Islet precursor cell (in vitro differentiated cells): Measurements from ENCODE around the gene SELENOK.

Experiments used
- DNase-seq: peaks from one replicate; pipeline ENCODE4 v3.0.0-alpha.2; 2018

The SELENOK gene

DNA sequence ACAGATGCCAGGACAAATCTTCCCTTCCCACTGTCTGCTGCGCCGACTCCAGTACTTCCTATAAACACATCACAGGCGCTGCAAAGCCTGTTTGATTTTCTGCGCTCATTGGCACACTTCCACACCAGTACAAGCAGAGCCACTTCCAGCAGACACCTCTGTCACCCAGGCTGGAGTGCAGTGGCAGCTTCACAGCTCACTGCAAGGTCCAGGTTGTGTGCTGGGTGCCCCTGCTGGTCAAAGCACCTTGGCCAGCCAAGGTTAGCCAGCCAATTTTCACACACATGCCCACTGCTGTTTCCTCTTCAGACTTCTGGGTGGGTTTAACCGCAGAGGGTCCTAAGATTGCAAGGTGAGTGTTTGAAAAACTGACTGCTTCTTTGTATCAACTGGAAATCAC, 50.4 kb downstream of the SELENOK start:
- peak; percentile 39 for DNase-seq

DNA sequence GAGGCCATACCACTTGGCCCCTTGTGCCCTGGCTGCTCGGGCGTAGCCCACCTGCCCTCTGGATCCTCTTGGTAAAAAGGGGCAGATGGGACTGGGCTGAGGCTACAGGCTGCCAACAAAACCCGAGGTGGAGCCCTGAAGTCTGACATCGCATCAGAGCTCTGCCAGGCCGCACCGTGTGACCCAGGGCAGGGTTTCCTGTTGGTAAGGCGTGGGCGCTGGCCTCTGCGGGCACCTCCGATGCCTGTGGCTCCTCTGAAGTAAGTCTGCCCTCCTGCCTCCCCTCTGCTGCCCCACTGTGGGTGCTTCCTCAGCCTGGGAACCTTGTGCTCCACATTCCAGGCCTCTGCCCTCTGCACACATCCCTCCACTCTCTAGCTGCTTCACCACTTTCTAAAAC, 54.3 kb downstream of the SELENOK start:
- DNase-seq, result peak; percentile 34

DNA sequence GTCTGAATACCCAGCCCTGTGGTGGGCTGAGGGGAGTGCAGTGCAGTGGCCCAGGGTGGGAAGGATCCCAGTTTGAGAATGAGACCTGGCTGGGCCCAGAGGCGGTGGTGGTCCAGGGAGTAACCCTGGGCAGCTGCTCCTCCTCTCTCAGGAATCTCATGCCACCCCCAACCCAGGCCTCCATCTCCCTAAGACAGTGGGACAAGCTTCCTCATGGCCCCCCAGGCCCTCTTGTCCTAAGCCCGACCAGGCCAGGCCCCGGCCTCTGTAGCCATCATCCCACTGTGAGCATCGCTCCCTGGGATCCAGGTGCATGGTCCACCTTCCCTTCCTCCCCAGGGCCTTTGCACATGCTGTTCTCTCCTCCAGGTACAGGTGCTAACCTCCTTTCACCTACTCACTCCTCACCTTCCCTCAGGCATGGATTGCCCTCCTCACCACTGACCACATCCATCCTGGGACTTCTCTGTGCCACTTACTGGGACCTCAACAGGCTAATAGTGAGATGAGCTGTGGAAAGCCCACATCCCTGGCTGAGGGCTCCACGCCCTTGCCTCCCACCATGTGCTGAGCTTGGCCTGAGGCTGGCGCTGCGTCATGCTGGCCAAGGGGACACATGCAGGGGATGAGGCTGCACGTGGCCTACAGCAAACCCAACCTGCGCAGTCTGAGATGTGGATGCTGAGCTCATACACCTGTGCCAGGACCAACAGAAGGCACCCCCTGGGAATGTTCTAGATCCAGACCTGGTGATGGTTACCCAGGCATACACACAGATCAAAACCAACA, 55.4 kb downstream of the SELENOK start:
- DNase-seq, result peak; percentile 35

DNA sequence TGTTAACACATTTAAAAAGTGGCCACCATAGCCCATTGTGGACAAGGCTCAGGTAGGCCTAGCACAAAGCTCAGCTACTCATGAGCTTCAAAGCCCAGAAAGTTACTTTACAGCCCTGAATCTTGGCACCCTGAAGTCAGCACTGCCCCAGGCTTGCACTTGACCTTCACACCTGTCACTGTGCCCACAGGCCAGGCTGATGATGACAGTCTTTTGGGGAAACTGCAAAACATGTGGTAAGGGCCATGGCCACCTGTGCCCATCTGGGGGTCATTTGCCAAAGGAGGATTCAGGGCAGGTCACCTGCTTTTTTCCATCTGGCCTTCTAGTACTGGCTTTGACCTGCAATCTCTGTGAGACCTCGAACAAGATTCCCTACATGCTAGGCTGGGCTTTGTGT, 56.4 kb downstream of the SELENOK start:
- DNase-seq, result peak; percentile 29

DNA sequence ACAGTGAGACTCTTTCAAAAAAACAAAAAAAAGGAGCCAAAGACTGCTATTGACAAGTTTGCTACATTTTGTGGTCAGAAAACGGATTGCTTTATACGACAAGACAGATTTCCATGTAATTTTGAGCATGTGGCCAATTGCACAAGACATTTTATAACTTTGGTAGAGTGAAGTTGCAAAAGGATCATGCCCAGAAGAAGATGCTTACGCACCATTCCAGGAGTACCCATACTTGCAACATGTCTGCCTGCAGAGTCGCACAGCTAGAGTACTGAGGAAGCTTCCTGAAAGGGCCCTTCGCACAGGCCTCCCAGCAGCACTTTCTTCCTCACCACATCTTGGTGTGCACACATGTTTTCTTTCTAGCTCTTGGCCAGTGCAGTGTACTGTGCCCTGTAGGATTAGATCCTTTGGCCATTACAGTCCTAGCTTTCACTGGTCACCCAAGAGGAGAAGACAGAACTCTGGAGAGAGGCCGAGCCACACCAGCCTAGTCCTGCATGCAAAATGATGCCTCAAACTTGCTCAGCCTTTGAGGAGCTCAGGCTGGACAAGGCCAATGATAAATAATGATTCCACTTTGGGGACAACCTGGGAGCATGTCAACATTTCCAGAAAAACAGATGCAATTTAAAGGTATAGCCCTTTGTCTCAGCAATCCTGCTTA, 57.1 kb downstream of the SELENOK start:
- DNase-seq, result peak; percentile 37
